22Rv1 (cell line): ENCODE results near the gene MAMDC2.

ENCODE experiments used
- CTCF ChIP-seq: fragments of 450-650 bp; IDR thresholded peaks from 2 replicates; pipeline ENCODE4 v1.5.1; 2017; ENCODE audit warnings: mild to moderate bottlenecking
- ZFX ChIP-seq: fragments of 450-650 bp; IDR thresholded peaks from 2 replicates; pipeline ENCODE4 v1.6.1; 2017; ENCODE audit warnings: antibody characterized with exemption, borderline replicate concordance

GRCh38 chr9:70117835-70118319 is 74.2 kb downstream of the MAMDC2 start:
- TF ChIP-seq CTCF (no peak), ZFX (no peak)
